Adrenal gland (tissue), 12 donors: ENCODE data around the gene XPNPEP3. TPM values are rescaled to one million over a fixed set of nuclear protein-coding genes. Genes with fewer than 3 reads are reported as not detected.

Source experiments
- DNase-seq, 7 donors: peaks; one replicate each; pipeline ENCODE4 v3.0.0-alpha.2; 2019 to 2020
- H3K27ac ChIP-seq, 5 donors: fragments of 200-600 bp; sonication (generic) in 4 of 5; 1 replicate in 3 of 5; 2 replicates in 2 of 5; pipeline versions ENCODE4 v1.5.1 to v1.8.0; 2016 to 2020; ENCODE audit warnings: mild to moderate bottlenecking in 1 of 5
- H3K27me3 ChIP-seq: fragments of 200-600 bp; 2 replicates; pipeline ENCODE4 v1.8.0; 2021
- H3K36me3 ChIP-seq, 2 donors: fragments of 200-600 bp; replicated peaks in 1 of 2; 1 replicate in 1 of 2; 2 replicates in 1 of 2; pipeline versions ENCODE4 v1.5.1 to v1.8.0; 2018 to 2022
- H3K4me1 ChIP-seq, 2 donors: fragments of 200-600 bp; replicated peaks in 1 of 2; 1 replicate in 1 of 2; 2 replicates in 1 of 2; pipeline versions ENCODE4 v1.5.1 to v1.8.0; 2018 to 2021
- H3K4me3 ChIP-seq, 4 donors: fragments of 200-600 bp; sonication (generic) in 3 of 4; one replicate each; pipeline ENCODE4 v1.5.1; 2016 to 2018
- H3K9me3 ChIP-seq, 3 donors: fragments of 200-600 bp; sonication (generic) in 1 of 3; replicated peaks in 1 of 3; 1 replicate in 2 of 3; 2 replicates in 1 of 3; pipeline versions ENCODE4 v1.5.1 to v1.8.0; 2016 to 2021
- CTCF ChIP-seq, 6 experiments: fragments of 450-650 bp in 4 of 6; fragments of 200-600 bp in 2 of 6; sonication (generic) in 1 of 6; IDR thresholded peaks; 1 replicate in 5 of 6; 2 replicates in 1 of 6; pipeline versions ENCODE4 v1.5.1 to v1.8.0; 2016 to 2021; ENCODE audit warnings: antibody characterized with exemption in 6 of 6, mild to moderate bottlenecking in 2 of 6, moderate library complexity in 1 of 6
- POLR2A ChIP-seq, 2 donors: fragments of 450-650 bp; IDR thresholded peaks; one replicate each; pipeline ENCODE4 v1.6.1; 2017; ENCODE audit warnings: antibody characterized with exemption in 2 of 2, mild to moderate bottlenecking in 2 of 2, moderate library complexity in 1 of 2
- WGBS, 4 donors: extraction: QIAGEN DNeasy Blood & Tissue Kit in 2 of 4; methylation state at CpG; one replicate each; pipeline versions ENCODE4 v1.1.5 to v1.1.7; 2013 to 2017; 5-methylcytosine and 5-hydroxymethylcytosine counted together
- intact Hi-C, 2 donors: fragments of 100-400 bp; cut with DNase I; formaldehyde crosslinking; loops; one replicate each; pipeline versions ENCODE4 v1.14.1 to v1.15.0; 2022 to 2023
- polyA plus RNA-seq, 3 donors: library from polyadenylated mRNA; stranded (reverse); fragments of 200-250 nt in 2 of 3; fragments of 350-450 nt in 1 of 3; fragmentation: Illumina TruSeq in 1 of 3; extraction: RNeasy Lipid Tissue Mini Kit (QIAGEN cat#74804) in 1 of 3; gene quantifications; one replicate each; pipeline ENCODE4 v1.2.3, GENCODE V29; 2013 to 2014
- total RNA-seq, 9 donors: library from RNA; depleted of rRNA in 4 of 9; stranded (reverse); fragments of >200 nt in 4 of 9; fragments of 120-200 nt in 1 of 9; fragmentation: NEBNext Ultra II Directional in 1 of 9; extraction: Animal tissue kit (Norgen Biotek cat#: 25700) in 1 of 9; gene quantifications; one replicate each; pipeline versions ENCODE4 v1.1.0 to v1.2.4, GENCODE V29; 2013 to 2023
- donor health status: healthy with polysubstance abuse.
- donor health status: Bipolar disorder and iron deficiency.
- donor health status: DM: yes; HTN: yes; CAD: no.
- donor health status: DM: no; HTN: no; CAD: no.
- donor health status: DM: no; HTN: no; CAD: no.
- donor health status: DM: yes; HTN: yes; CAD: no.

The XPNPEP3 gene
- total and polyA plus RNA-seq, 12 donors, result 6.4 to 41.1 (median 20.6) TPM

- WGBS, 4 donors, result 88 to 99% (median 96%) methylated on average over 6 of the region's 6 CpGs
- no peak overlapping the region for H3K4me3 ChIP-seq
- no peaks in the 10 kb centered on the region for H3K27me3 ChIP-seq
- H3K4me1 ChIP-seq, result no peaks in the 10 kb centered on the region
- DNase-seq, result no peak
- H3K36me3 ChIP-seq, result peaks cover 0 to 29% of the 10 kb centered on the region in 2 donors
- TF ChIP-seq POLR2A (IDR thresholded peaks at IDR 0.05) (no peak), CTCF (IDR thresholded peaks at IDR 0.05) (no peak)
- H3K9me3 ChIP-seq, result no peaks in the 10 kb centered on the region
- intact Hi-C loops, result no loop called here
- no peak overlapping the region for H3K27ac ChIP-seq
Observed at GRCh38 chr22:40972587-40972986, 115.6 kb downstream of the XPNPEP3 start.

- no peak overlapping the region for H3K4me3 ChIP-seq
- no peaks in the 10 kb centered on the region for H3K27me3 ChIP-seq
- WGBS, 4 donors, result 95 to 100% (median 97%) methylated on average over 6 to 13 of the region's 13 CpGs
- no peaks in the 10 kb centered on the region for H3K4me1 ChIP-seq
- peaks cover 0 to 27% of the 10 kb centered on the region in 2 donors for H3K36me3 ChIP-seq
- H3K27ac ChIP-seq, result no peak overlapping the region
- H3K9me3 ChIP-seq, result no peaks in the 10 kb centered on the region
- intact Hi-C loops, result no loop called here
- no peak for DNase-seq
- TF ChIP-seq CTCF (IDR thresholded peaks at IDR 0.05) (no peak), POLR2A (IDR thresholded peaks at IDR 0.05) (no peak)
Observed at GRCh38 chr22:40973144-40973543, 116.2 kb downstream of the XPNPEP3 start.

- Histone ChIP-seq H3K9me3 (no peaks in the 10 kb centered on the region), H3K27ac (no peak overlapping the region), H3K36me3 (peaks cover 0 to 13% of the 10 kb centered on the region in 2 donors), H3K4me3 (no peak overlapping the region), H3K27me3 (no peaks in the 10 kb centered on the region), H3K4me1 (no peaks in the 10 kb centered on the region)
- no peak for TF ChIP-seq CTCF (IDR thresholded peaks at IDR 0.05)
- TF ChIP-seq POLR2A (IDR thresholded peaks at IDR 0.05), result no peak
- WGBS, 4 donors, result 63 to 74% (median 70%) methylated on average over 1 of the region's 1 CpG
- DNase-seq, result no peak
- intact Hi-C loops, result no loop called here
Observed at GRCh38 chr22:40975366-40975765, 118.4 kb downstream of the XPNPEP3 start.

- no peak overlapping the region for H3K27ac ChIP-seq
- TF ChIP-seq POLR2A (IDR thresholded peaks at IDR 0.05) (no peak), CTCF (IDR thresholded peaks at IDR 0.05) (no peak)
- no peaks in the 10 kb centered on the region for H3K4me1 ChIP-seq
- no peak overlapping the region for H3K4me3 ChIP-seq
- H3K27me3 ChIP-seq, result no peaks in the 10 kb centered on the region
- DNase-seq, result no peak
- H3K9me3 ChIP-seq, result no peaks in the 10 kb centered on the region
- intact Hi-C loops, result no loop called here
- peaks cover 0 to 9% of the 10 kb centered on the region in 2 donors for H3K36me3 ChIP-seq
- 88 to 90% (median 89%) methylated on average over 12 to 18 of the region's 18 CpGs for WGBS, 4 donors
Observed at GRCh38 chr22:40976866-40977700, 120.1 kb downstream of the XPNPEP3 start.
